ENCODE data around the gene SLC2A11. TPM values are rescaled to one million over a fixed set of nuclear protein-coding genes. Genes with fewer than 3 reads are reported as not detected.
"Not testable (repeated sequence)": the region's sequence is repeated elsewhere in the genome, so short reads cannot be mapped to it uniquely, and the experiment has no call there.

The SLC2A11 gene
- total and polyA plus RNA-seq, 2 donors (not counting 1 experiment from before 2014, with no cell fraction given), result 3.9 to 14.9 TPM

GRCh38 chr22:23903328-23903971 is 45.8 kb downstream of the SLC2A11 start:
- Histone ChIP-seq H3K9me3 (ENCODE audit: control insufficient read depth, insufficient read depth, low read depth, low read length) (no peaks in the 10 kb centered on the region), H3K4me1 (ENCODE audit: control insufficient read depth, extremely low read depth, insufficient read depth, low read length) (no peaks in the 10 kb centered on the region), H3K27ac (ENCODE audit: insufficient read depth, low read length) (no peak overlapping the region), H3K9ac (ENCODE audit: insufficient read depth, low read length) (no peak overlapping the region), H3K4me2 (ENCODE audit: extremely low read depth, insufficient read depth, low read length) (no peak overlapping the region), H4K20me1 (ENCODE audit: control insufficient read depth, extremely low read depth, insufficient read depth, low read length) (no peaks in the 10 kb centered on the region), H3K4me3 (replicated peaks in 1 of 4; ENCODE audit: control extremely low read depth in 1 of 4, insufficient read depth in 1 of 4, low read depth in 3 of 4, low read length in 4 of 4) (no peak overlapping the region), H2AFZ (ENCODE audit: low read length) (no peak overlapping the region), H3K36me3 (ENCODE audit: control insufficient read depth, insufficient read depth, low read length) (no peaks in the 10 kb centered on the region), H3K27me3 (ENCODE audit: control insufficient read depth, insufficient read depth, low read length) (no peaks in the 10 kb centered on the region), H3K79me2 (ENCODE audit: control insufficient read depth, insufficient read depth, low read length) (no peaks in the 10 kb centered on the region)
- DNase-seq (ENCODE audit: low read depth in 2 of 2), result peak in 1 of 2 donors; percentile 46
- TF ChIP-seq EZH2 (IDR thresholded peaks at IDR 0.05; ENCODE audit: low read length, missing control alignments) (no peak), CTCF (conservative IDR thresholded peaks at IDR 0.05 in 1 of 2, IDR thresholded peaks at IDR 0.05 in 1 of 2; ENCODE audit: low read depth in 1 of 2, low read length in 2 of 2) (no peak)

- DNase-seq (ENCODE audit: low read depth in 2 of 2), result peak in 1 of 2 donors; percentile 19
- H2AFZ ChIP-seq (ENCODE audit: low read length), result no peak overlapping the region
- no peak overlapping the region for H3K4me2 ChIP-seq (ENCODE audit: extremely low read depth, insufficient read depth, low read length)
- H4K20me1 ChIP-seq (ENCODE audit: control insufficient read depth, extremely low read depth, insufficient read depth, low read length), result no peaks in the 10 kb centered on the region
- H3K79me2 ChIP-seq (ENCODE audit: control insufficient read depth, insufficient read depth, low read length), result no peaks in the 10 kb centered on the region
- H3K4me1 ChIP-seq (ENCODE audit: control insufficient read depth, extremely low read depth, insufficient read depth, low read length), result no peaks in the 10 kb centered on the region
- no peaks in the 10 kb centered on the region for H3K9me3 ChIP-seq (ENCODE audit: control insufficient read depth, insufficient read depth, low read depth, low read length)
- no peak overlapping the region for H3K4me3 ChIP-seq (replicated peaks in 1 of 4; ENCODE audit: control extremely low read depth in 1 of 4, insufficient read depth in 1 of 4, low read depth in 3 of 4, low read length in 4 of 4)
- no peaks in the 10 kb centered on the region for H3K27me3 ChIP-seq (ENCODE audit: control insufficient read depth, insufficient read depth, low read length)
- TF ChIP-seq EZH2 (IDR thresholded peaks at IDR 0.05; ENCODE audit: low read length, missing control alignments), result no peak
- no peak for TF ChIP-seq CTCF (conservative IDR thresholded peaks at IDR 0.05 in 1 of 2, IDR thresholded peaks at IDR 0.05 in 1 of 2; ENCODE audit: low read depth in 1 of 2, low read length in 2 of 2)
- H3K9ac ChIP-seq (ENCODE audit: insufficient read depth, low read length), result no peak overlapping the region
- H3K36me3 ChIP-seq (ENCODE audit: control insufficient read depth, insufficient read depth, low read length), result no peaks in the 10 kb centered on the region
- H3K27ac ChIP-seq (ENCODE audit: insufficient read depth, low read length), result no peak overlapping the region
Measured at GRCh38 chr22:23904573-23905254, 47.0 kb downstream of the SLC2A11 start.

- DNase-seq (ENCODE audit: low read depth in 2 of 2), result no peak
- no peaks in the 10 kb centered on the region for H3K4me1 ChIP-seq (ENCODE audit: control insufficient read depth, extremely low read depth, insufficient read depth, low read length)
- no peak for TF ChIP-seq CTCF (conservative IDR thresholded peaks at IDR 0.05 in 1 of 2, IDR thresholded peaks at IDR 0.05 in 1 of 2; ENCODE audit: low read depth in 1 of 2, low read length in 2 of 2)
- TF ChIP-seq EZH2 (IDR thresholded peaks at IDR 0.05; ENCODE audit: low read length, missing control alignments), result no peak
- H3K9ac ChIP-seq (ENCODE audit: insufficient read depth, low read length), result no peak overlapping the region
- no peaks in the 10 kb centered on the region for H3K9me3 ChIP-seq (ENCODE audit: control insufficient read depth, insufficient read depth, low read depth, low read length)
- H3K4me3 ChIP-seq (replicated peaks in 1 of 4; ENCODE audit: control extremely low read depth in 1 of 4, insufficient read depth in 1 of 4, low read depth in 3 of 4, low read length in 4 of 4), result no peak overlapping the region
- H3K36me3 ChIP-seq (ENCODE audit: control insufficient read depth, insufficient read depth, low read length), result no peaks in the 10 kb centered on the region
- no peaks in the 10 kb centered on the region for H4K20me1 ChIP-seq (ENCODE audit: control insufficient read depth, extremely low read depth, insufficient read depth, low read length)
- H3K27ac ChIP-seq (ENCODE audit: insufficient read depth, low read length), result no peak overlapping the region
- H2AFZ ChIP-seq (ENCODE audit: low read length), result no peak overlapping the region
- H3K27me3 ChIP-seq (ENCODE audit: control insufficient read depth, insufficient read depth, low read length), result no peaks in the 10 kb centered on the region
- H3K79me2 ChIP-seq (ENCODE audit: control insufficient read depth, insufficient read depth, low read length), result no peaks in the 10 kb centered on the region
- H3K4me2 ChIP-seq (ENCODE audit: extremely low read depth, insufficient read depth, low read length), result no peak overlapping the region
Measured at GRCh38 chr22:23906641-23907040, 49.0 kb downstream of the SLC2A11 start.

DNA sequence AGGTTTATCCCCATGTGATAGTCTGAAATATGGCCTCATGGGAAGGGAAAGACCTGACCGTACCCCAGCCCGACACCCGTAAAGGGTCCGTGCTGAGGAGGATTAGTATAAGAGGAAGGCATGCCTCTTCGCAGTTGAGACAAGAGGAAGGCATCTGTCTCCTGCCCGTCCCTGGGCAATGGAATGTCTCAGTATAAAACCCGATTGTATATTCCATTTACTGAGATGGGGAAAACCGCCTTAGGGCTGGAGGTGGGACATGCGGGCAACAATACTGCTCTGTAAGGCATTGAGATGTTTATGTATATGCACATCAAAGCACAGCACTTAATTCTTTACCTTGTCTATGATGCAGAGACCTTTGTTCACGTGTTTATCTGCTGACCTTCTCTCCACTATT is 49.7 kb downstream of the SLC2A11 start:
- not testable (repeated sequence) for H3K4me2 ChIP-seq (ENCODE audit: extremely low read depth, insufficient read depth, low read length); H3K27ac ChIP-seq (ENCODE audit: insufficient read depth, low read length); H3K9ac ChIP-seq (ENCODE audit: insufficient read depth, low read length); H3K4me3 ChIP-seq (replicated peaks in 1 of 4; ENCODE audit: control extremely low read depth in 1 of 4, insufficient read depth in 1 of 4, low read depth in 3 of 4, low read length in 4 of 4); H3K79me2 ChIP-seq (ENCODE audit: control insufficient read depth, insufficient read depth, low read length); DNase-seq (ENCODE audit: low read depth in 2 of 2); H3K36me3 ChIP-seq (ENCODE audit: control insufficient read depth, insufficient read depth, low read length); H2AFZ ChIP-seq (ENCODE audit: low read length); H3K27me3 ChIP-seq (ENCODE audit: control insufficient read depth, insufficient read depth, low read length); H4K20me1 ChIP-seq (ENCODE audit: control insufficient read depth, extremely low read depth, insufficient read depth, low read length); H3K9me3 ChIP-seq (ENCODE audit: control insufficient read depth, insufficient read depth, low read depth, low read length); H3K4me1 ChIP-seq (ENCODE audit: control insufficient read depth, extremely low read depth, insufficient read depth, low read length)
